ENCODE measurements around the gene NACAD.

GRCh38 chr7:45082831-45083331 lies 5.9 kb downstream of the NACAD start:
- TF ChIP-seq, protein P1, sequence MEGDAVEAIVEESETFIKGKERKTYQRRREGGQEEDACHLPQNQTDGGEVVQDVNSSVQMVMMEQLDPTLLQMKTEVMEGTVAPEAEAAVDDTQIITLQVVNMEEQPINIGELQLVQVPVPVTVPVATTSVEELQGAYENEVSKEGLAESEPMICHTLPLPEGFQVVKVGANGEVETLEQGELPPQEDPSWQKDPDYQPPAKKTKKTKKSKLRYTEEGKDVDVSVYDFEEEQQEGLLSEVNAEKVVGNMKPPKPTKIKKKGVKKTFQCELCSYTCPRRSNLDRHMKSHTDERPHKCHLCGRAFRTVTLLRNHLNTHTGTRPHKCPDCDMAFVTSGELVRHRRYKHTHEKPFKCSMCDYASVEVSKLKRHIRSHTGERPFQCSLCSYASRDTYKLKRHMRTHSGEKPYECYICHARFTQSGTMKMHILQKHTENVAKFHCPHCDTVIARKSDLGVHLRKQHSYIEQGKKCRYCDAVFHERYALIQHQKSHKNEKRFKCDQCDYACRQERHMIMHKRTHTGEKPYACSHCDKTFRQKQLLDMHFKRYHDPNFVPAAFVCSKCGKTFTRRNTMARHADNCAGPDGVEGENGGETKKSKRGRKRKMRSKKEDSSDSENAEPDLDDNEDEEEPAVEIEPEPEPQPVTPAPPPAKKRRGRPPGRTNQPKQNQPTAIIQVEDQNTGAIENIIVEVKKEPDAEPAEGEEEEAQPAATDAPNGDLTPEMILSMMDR (conservative IDR thresholded peaks at IDR 0.05; ENCODE audit: low read depth, low read length), result no peak
- TF ChIP-seq CEBPB (IDR thresholded peaks at IDR 0.05; ENCODE audit: low read depth, low read length), result no peak
- no peak for TF ChIP-seq POLR2A (IDR thresholded peaks at IDR 0.05; ENCODE audit: low read depth, low read length)
- TF ChIP-seq SMC3 (IDR thresholded peaks at IDR 0.05; ENCODE audit: low read depth, low read length), result no peak
- TF ChIP-seq RCOR1 (IDR thresholded peaks at IDR 0.05; ENCODE audit: insufficient replicate concordance, low read length), result no peak
- TF ChIP-seq RFX5 (IDR thresholded peaks at IDR 0.05; ENCODE audit: low read depth, low read length), result no peak
- TF ChIP-seq, protein P2, sequence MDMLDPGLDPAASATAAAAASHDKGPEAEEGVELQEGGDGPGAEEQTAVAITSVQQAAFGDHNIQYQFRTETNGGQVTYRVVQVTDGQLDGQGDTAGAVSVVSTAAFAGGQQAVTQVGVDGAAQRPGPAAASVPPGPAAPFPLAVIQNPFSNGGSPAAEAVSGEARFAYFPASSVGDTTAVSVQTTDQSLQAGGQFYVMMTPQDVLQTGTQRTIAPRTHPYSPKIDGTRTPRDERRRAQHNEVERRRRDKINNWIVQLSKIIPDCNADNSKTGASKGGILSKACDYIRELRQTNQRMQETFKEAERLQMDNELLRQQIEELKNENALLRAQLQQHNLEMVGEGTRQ (IDR thresholded peaks at IDR 0.05; ENCODE audit: low read depth, low read length), result no peak
- TF ChIP-seq FOS (IDR thresholded peaks at IDR 0.05; ENCODE audit: low read depth, low read length), result no peak
- TF ChIP-seq ELK1 (IDR thresholded peaks at IDR 0.05; ENCODE audit: borderline replicate concordance, low read depth, low read length), result no peak
- TF ChIP-seq MXI1 (IDR thresholded peaks at IDR 0.05; ENCODE audit: borderline replicate concordance, low read depth, low read length), result no peak
- TF ChIP-seq RAD21 (IDR thresholded peaks at IDR 0.05; ENCODE audit: low read length), result no peak
- TF ChIP-seq NFE2L2 (IDR thresholded peaks at IDR 0.05; ENCODE audit: low read depth, low read length), result no peak
- TF ChIP-seq MAZ (IDR thresholded peaks at IDR 0.05; ENCODE audit: borderline replicate concordance, low read depth, low read length), result no peak
- no peak for TF ChIP-seq MAFK (IDR thresholded peaks at IDR 0.05; ENCODE audit: low read depth, low read length)
